T-helper 9 cell (primary cell): Measurements from ENCODE around the gene CNTN1.

Experiments used
- DNase-seq: peaks from one replicate; pipeline ENCODE4 v3.0.0-alpha.2; 2020
- total RNA-seq, 2 donors: gene quantifications; one replicate each; lab custom pipeline; 2026; lab: John Stamatoyannopoulos, UW

The CNTN1 gene
- 0 reads per million in 2 donors for total RNA-seq

DNA sequence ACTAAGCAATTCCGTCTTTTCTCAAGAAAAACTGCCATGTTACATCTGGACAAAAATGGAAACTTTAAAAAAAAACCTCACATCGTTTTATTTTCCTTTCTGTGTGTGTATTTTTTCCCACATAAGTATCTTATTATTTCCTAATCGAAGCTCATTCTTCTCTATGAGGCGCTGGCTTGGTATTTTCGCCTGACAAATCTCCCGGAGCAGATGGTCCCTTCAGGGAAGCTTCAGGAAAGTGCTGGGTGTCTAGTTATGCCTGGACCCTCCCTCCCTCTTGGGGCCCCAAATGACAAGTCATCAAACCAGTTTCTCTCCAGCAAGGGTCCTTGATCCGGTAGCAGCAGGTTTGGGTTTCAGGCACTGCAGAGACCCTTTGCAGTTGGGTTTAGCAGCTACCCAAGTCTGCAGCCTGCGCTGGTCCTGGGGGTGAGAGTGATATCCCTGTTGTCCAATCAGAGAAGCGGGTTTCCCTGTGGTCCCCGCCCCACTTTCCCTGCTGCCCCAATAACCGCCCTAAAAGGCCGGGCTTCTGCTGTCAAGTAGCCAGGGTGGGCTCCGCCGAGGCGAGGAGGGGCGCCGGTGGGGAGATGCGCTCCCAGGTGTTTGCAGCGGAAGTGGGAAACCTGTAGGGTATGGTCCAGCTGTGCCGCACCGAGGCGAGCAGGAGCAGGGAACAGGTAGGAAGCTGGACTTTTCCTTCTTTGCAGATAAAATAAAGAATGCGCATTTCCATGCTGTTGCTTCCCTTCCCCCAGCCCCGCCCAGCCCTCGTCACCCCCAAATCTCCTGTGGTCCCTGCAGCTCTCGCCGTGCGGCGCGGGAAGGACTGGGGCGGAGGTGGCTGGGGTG lies at the start of gene CNTN1:
Gene CNTN1 (plus strand): TSS at position 527 of the 852 bp plus-strand sequence.
- no peak for DNase-seq

DNA sequence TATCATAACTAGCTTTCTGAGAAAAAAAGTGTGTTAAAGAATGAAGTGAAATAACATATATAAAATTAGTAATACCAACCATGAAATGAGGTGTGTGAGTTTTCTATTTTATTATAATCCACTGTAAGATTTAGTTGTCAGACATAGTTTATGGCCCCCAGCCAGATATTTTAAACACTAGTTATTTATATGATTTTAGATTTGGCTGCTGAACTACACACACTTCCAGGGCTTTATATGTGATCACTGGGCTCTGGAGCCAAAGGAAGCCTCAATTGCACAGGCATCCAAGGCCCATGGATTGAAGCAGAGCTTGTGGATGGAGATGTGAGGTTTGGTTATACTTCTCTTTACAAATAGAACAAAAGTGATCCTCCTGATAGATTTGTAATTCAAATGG lies 48.7 kb upstream of the CNTN1 start:
- no peak for DNase-seq

DNA sequence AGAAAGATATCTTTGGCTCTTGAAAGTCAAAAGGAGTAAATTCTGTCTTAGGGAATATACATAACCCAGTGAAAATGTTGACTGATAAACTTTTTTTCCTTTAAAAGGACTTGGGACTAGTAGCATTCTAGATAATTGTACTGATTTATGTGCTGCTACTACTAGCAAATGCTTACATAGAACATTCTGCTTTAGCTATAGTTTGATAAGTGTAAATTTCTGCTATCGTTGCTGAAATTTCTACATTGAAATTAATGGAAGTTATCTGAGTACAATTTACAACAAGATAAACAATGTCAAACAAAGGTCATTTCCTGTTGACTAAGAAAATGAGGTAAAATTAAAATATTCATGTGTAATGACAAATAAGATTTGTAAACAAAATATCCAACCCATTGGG lies 48.3 kb upstream of the CNTN1 start:
- DNase-seq = no peak

DNA sequence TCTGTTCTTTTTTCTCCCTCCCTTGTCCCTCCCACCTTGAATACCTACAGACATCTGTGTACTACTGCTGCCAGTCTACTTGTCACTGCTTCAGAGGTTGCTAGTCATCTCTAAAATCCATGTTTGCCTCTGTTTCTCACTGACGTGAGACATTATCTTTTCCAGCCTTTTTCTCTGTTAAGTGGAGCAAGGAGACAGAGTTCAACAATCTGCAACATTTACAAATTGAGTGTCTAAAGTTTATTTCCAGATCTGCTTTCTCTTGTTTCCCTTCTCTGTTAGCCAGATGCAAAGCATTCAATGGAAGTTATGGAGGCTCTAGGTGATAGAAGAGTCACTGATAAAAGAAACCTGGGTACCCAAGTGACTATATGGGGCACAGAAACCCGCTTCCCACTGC lies 47.5 kb upstream of the CNTN1 start:
- no peak for DNase-seq

GRCh38 chr12:40645361-40645760 lies 46.9 kb upstream of the CNTN1 start:
- DNase-seq = no peak

- DNase-seq = no peak
Observed at GRCh38 chr12:40646456-40646855, 45.8 kb upstream of the CNTN1 start.

DNA sequence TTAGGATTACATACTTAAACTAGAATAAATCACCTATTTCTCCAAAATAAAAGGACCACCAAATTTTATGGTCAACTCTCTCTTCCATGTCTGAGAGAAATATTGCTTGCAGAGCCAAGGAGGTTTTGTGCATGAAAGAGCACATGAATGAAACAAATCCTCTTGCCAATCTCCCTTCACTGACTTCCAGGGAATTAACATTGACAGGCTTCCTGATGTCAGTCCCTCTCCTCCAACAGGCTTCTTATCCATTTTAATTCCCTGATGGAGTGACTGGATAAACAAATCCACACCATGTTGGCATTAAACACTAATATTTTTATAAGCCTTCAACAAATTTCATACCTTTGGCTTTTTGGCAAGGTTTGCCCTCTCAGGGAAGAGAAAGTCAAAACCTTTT lies 45.3 kb upstream of the CNTN1 start:
- DNase-seq = no peak

DNA sequence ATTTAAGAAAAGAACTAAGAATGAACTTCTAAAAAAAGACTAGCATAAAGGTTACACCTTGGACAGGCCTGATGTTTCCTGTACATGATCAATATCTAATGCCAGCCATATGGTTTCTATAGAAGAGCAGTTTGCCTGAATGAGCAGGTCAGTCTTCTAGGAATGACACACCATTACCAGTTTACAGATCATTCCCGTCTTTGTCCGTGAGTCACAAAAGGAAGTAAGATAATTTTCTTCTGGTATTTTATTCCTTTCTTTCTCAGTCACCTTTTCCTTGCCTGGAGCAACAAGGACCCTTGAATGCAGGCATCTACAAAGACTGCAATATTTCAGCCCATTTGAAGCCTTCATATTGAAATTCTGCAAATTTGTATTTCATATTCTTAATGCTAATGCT lies 44.6 kb upstream of the CNTN1 start:
- DNase-seq = no peak

- no peak for DNase-seq
Observed at GRCh38 chr12:40648519-40648918, 43.7 kb upstream of the CNTN1 start.

GRCh38 chr12:40650038-40650704 lies 42.1 kb upstream of the CNTN1 start:
- DNase-seq = no peak

- DNase-seq = no peak
Observed at GRCh38 chr12:40655451-40655850, 36.8 kb upstream of the CNTN1 start.

DNA sequence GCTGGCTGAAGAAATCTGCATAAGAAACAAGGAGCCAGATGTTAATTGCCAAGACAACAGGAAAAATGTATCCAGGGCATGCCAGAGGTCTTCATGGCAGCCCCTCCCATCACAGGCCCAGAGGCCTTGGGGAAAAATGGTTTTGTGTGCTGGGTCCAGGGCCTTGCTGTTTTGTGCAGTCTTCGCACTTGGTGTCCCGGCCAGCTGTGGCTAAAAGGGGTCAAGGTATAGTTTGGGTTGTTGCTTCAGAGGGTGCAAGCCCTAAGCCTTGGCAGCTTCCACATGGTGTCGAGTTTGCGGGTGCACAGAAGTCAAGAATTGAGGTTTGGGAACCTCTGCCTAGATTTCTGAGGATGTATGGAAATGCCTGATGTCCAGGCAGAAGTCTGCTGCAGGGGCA lies 29.9 kb upstream of the CNTN1 start:
- DNase-seq = no peak

GRCh38 chr12:40663781-40664180 lies 28.5 kb upstream of the CNTN1 start:
- DNase-seq = no peak

DNA sequence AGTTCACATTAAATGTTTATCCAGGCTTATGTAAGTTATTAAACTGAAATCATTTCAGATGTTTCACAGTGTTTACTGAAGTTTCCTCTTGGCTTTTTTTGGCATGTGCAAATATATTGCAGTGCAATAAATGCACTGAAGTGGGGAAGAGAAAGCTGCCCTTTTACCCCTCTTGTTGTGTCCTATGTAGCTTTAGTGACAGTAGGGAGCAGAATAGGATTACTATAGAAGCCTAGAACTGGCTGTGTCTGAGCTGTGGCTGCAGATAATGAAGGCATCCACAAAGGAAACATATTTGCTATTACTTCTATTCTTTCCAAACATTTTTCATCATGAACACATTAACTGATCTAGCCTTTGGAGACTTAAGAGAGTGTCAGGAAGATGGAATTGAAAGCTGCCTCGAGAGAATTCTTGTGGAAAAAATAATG lies 24.1 kb upstream of the CNTN1 start:
- DNase-seq = no peak

GRCh38 chr12:40672741-40673271 lies 19.4 kb upstream of the CNTN1 start:
- no peak for DNase-seq

DNA sequence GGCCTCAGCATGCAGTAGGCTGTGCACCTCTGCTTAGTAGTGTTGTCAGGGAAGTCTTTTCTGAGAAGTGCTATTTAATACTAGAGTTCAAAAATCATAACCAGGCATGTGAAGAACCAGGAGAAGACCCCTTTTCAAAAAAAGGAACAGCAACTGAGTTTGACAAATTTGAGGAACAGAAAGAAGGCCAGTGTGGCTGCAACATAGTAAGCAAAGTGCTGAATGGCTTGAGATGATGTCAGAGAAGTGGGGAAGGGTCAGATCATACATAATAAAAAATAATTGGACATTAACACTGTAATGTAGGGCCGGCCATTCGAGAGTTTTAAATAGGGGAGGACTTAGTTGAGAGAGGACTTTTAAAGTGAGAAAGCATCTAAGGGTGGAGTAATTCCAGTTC lies 11.1 kb upstream of the CNTN1 start:
- DNase-seq = no peak

DNA sequence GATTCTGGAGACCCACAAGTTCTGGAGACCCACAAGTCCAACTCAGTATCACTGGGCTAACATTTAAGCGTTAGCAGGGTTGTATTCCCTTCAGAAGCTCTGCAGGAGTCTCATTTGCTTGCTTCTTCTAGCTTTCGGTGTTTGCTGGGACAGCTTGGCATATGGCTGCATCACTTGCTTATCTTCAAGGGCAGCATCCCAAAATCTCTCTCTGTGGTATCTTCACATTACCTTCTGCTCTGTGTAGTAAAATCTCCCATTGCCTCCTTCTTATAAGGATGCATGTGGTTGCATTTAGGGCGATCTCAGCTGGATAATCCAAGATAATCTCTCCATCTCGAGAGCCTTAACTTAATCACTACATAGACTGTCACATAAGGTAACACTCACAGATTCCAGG lies 7.3 kb upstream of the CNTN1 start:
- DNase-seq = no peak

DNA sequence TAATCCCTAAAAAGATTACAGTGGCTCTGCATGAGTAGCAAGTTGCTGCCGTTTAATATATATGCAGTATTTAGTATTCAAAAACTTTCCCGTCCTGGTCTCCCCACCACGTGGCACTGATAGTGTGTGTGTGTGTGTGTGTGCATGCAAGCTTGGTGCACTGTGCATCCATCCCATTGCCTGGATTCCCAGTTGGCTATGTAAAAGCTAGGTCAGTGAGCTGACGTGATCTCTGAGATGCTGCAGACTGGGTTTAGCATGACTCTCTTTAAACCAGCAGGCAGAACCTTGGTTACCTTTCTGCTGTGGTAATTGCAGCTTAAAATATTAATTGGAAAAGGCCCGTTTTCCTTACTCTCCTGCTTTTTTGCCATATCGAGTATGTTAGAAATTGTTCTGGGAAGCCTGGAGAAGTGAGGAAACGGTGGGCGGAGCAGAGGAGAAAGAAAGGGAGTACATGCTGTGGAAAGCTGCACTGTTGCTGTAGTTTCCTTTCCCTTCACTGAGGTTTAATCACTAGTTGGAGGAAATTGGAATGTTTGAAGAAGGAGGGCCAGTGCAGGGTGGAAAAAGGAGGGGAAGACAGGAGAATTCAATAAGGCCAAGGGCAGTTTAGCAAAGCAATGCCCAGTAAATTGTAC lies 4.0 kb upstream of the CNTN1 start:
- no peak for DNase-seq

GRCh38 chr12:40689576-40689975 lies 2.7 kb upstream of the CNTN1 start:
- DNase-seq = no peak

DNA sequence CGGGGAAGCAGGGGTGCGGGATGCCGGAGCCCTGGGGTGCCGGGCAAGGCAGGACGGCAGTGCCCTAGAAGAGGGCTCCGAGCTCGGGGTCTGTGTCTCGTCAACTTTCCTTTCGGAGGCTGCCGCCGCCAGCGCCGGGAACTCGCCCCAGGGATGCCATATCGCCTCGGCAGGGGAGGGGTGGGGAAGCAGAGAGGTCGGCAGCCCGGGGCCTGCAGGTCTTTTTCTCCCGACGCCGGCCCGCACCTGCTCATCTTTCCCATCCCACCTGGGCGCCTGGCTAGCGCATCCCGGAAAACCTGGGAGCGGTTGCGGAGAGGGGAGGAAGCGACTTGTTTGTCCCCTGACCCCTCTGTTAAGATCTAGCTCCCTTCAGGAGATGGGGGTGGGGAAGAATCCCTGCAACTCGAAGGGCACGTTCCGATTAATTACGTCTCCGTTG lies 547 bp downstream of the CNTN1 start:
- no peak for DNase-seq

- DNase-seq = no peak
Observed at GRCh38 chr12:40693207-40693821, 1.1 kb downstream of the CNTN1 start.

DNA sequence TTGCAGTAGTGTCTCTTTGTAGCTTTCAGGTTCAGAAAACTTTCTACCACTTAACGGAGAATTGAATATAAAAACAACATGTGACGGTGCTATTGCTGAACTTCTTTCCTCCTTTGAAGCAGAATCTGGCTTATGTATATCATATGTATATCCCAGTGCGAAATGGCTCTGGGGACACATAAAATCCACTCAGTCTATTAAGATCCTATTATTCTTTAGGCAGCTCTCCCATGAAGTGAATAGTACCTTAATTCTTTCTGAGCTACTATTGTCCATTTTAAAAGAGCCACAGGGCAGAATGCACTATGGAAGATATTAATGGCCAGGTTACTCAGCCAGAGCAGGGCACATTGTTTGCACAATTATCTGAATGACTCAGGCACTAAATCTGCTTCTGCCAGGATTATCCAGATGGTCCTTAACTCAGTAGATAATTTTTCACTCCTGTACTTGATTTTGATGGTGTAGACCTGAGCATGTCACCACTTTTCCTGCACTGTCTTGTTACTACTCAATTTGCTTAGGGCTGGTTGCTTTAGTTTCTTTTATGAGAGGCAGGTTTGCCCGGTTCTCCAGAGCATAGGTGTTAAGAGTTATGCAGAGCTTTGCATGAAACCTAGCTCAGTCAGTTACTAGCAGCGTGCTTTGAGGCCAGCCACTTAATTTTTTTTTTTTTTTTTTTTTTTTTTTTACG lies 5.5 kb downstream of the CNTN1 start:
- DNase-seq = no peak
